Ovary (tissue), 3 donors: ENCODE measurements around the gene PLEK.

Experiments used
- EP300 ChIP-seq: sonication (generic); formaldehyde crosslinking; IDR thresholded peaks from one replicate; pipeline ENCODE4 v1.6.1; 2017; ENCODE audit warnings: antibody characterized with exemption
- POLR2A ChIP-seq: fragments of 450-650 bp; IDR thresholded peaks from one replicate; pipeline ENCODE4 v1.6.1; 2017; ENCODE audit warnings: antibody characterized with exemption, mild to moderate bottlenecking, moderate library complexity
- TF ChIP-seq, protein P1 (sequence below), 3 donors: fragments of 450-650 bp in 2 of 3; fragments of 200-600 bp in 1 of 3; IDR thresholded peaks; one replicate each; pipeline versions ENCODE4 v1.5.1 to v1.8.0; 2016 to 2022; ENCODE audit warnings: antibody characterized with exemption in 3 of 3, mild to moderate bottlenecking in 1 of 3
- donor health status: DM: no; HTN: no; CAD: no.

DNA sequence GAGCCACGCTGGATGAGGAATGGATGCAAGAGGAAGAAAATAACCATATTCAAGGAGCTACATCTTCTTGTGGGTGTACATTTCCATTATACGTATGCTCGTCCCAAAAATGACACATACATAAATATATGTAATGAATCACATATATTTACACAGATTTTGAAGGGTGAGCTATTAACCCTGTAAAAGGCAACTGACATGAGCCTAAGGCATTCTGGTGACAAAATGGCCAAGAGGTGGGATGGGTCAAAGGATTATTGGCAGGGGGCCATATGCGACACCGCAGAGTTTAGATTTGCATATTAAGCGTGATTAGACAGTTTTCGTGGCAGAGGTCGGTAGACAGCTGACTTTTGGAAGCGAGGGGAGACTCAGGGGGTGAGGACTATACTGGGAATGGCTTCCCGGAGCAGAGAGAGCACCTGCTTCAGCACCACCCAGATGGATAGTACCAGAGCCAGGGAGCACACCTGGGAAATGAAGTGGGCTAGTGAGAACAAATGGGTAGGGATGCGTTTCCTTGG lies 44.9 kb upstream of the PLEK start:
- TF ChIP-seq, protein P1, sequence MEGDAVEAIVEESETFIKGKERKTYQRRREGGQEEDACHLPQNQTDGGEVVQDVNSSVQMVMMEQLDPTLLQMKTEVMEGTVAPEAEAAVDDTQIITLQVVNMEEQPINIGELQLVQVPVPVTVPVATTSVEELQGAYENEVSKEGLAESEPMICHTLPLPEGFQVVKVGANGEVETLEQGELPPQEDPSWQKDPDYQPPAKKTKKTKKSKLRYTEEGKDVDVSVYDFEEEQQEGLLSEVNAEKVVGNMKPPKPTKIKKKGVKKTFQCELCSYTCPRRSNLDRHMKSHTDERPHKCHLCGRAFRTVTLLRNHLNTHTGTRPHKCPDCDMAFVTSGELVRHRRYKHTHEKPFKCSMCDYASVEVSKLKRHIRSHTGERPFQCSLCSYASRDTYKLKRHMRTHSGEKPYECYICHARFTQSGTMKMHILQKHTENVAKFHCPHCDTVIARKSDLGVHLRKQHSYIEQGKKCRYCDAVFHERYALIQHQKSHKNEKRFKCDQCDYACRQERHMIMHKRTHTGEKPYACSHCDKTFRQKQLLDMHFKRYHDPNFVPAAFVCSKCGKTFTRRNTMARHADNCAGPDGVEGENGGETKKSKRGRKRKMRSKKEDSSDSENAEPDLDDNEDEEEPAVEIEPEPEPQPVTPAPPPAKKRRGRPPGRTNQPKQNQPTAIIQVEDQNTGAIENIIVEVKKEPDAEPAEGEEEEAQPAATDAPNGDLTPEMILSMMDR (IDR thresholded peaks at IDR 0.05): no peak
- TF ChIP-seq EP300 (no peak), POLR2A (no peak)
